ENCODE results near the gene CYBA.
A peak's percentile ranks its signal among the peaks of the same experiment; 100 is the strongest.

Gene CYBA

DNA sequence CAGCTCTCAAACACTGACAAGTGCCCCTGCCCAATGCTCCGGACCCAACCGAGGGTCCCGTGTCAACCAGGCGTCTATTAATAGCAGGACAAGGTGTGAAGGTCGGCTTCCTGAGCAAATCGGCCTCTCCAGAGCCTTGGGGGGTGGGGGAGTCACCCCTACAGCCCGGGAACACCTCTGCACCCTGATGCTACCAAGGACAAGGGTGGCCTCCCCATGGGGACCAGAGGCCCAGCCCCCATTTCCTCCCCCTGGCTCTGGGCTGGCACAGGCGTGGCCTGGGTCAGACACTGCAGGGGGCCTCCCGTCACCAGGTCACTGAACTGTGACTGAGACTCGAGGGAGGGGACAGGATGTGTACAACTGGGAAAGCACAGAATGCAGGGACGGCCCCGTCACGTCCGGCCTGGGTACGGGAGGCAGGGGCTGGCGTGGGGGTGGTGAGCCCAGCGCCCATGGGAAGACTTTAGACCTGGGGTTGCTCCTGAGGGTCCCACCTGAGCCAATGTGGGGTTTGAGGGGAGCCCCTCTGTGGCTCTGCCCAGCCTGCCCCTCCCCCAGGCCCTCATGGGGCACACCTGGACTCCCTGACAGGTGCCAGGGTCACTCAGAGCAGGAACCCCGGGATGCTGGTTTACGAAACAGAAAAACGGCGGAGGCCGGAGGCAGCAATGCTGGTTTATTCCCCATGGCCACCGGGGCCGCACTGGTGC is 579 bp upstream of the CYBA start:
- no peak for DNase-seq
- TF ChIP-seq GATA1 (IDR thresholded peaks at IDR 0.05; ENCODE audit: low read depth, low read length) (no peak), POLR2A (IDR thresholded peaks at IDR 0.05; ENCODE audit: low read length) (no peak)

- TF ChIP-seq GATA1 (IDR thresholded peaks at IDR 0.05; ENCODE audit: low read depth, low read length) (no peak), POLR2A (IDR thresholded peaks at IDR 0.05; ENCODE audit: low read length) (no peak)
These were observed 717 bp downstream of the CYBA start for GRCh38 chr16:88649924-88650748.

DNA sequence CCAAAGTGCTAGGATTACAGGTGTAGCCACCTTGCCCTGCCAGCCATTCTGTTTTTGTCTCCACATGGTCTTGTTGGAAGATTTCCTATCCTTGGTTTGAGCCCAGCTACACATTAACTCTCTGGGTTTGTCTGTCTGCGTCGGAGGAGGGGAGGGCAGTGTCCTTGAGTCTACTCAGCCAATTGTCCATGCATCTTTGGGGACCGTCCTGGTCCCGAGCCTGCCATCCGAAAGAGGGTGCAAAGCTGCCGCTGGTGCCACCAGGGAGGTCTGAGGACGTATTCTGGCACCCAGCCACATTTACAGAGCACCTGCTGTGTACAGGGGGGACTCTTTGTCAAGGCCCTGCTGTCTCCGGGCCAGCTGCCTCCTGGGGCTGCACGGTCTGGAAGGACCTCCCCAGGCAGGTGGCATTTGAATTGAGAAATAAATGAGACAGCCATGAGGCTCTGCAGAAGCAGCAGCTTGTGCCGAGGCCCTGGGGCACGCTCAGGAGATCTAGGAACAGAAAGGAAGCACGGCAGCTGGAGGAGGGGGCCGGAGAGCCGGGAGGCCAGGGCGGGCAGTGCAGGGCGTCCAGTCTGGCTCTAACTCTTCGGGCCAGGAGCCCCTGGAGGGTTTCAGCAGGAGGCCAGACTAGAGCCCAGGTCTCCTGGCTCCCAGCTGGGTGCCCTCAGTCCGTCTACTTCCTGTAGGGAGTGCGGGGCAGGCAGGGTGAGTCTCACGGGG is 1.5 kb downstream of the CYBA start:
- TF ChIP-seq GATA1 (IDR thresholded peaks at IDR 0.05; ENCODE audit: low read depth, low read length) (no peak), POLR2A (IDR thresholded peaks at IDR 0.05; ENCODE audit: low read length) (no peak)
- no peak for DNase-seq

More at GRCh38 chr16:88649924-88650748, 717 bp downstream of the CYBA start:
- peak in 1 of 2 experiments; percentile 17 for DNase-seq

- no peak for TF ChIP-seq GATA1 (IDR thresholded peaks at IDR 0.05; ENCODE audit: low read depth, low read length)
- TF ChIP-seq POLR2A (IDR thresholded peaks at IDR 0.05; ENCODE audit: low read length): no peak
- no peak for DNase-seq
These were observed 3.4 kb downstream of the CYBA start for GRCh38 chr16:88647178-88648070.

DNA sequence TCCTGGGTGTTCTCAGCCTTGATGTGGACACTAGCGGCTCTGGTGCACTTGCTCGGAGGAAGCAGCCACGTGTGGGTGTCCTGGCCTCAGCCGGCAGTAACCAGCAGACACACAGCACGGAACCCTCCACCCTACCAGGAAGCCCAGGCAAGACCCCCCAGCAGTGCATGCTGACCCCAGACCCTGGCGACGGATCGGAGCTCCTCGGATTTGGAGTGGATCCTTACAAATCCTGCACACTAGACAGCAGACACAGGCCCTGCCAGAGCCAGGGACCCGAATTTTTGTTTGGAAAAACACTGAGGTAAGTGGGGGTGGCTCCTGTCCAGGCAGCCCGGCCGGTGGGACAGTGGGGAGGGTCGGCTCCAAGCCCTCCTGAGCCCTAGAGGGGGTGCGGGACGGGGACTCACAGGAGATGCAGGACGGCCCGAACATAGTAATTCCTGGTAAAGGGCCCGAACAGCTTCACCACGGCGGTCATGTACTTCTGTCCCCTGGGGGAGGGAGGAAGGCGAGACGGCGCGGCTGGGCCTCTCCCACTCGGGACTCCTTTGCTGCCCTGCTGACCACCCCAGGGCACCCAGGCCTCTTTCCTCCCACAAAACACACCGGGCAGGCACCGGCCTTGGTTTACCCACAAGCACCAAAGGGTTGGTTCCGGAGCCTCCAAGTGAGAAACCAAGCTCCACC is 4.4 kb downstream of the CYBA start:
- no peak for DNase-seq
- TF ChIP-seq GATA1 (IDR thresholded peaks at IDR 0.05; ENCODE audit: low read depth, low read length) (no peak), POLR2A (IDR thresholded peaks at IDR 0.05; ENCODE audit: low read length) (no peak)

DNA sequence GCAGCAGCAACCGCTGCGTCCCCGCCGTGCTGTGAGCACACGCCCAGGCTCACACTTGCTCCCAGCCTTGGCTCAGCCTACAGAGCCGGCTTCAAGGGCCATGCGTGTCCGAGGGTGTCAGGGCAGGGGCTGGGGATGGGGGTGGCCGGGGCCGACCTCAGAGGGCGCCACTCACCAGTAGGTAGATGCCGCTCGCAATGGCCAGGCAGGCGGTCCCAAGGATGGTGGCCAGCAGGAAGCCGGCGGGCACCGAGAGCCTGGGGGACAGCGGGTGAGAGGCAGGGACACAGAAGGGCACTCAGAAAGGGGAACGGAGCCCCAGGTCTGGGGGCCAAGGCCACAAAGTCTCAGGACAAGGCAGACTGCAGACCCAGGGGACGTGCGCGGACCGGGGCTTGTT is 4.9 kb downstream of the CYBA start:
- TF ChIP-seq POLR2A (IDR thresholded peaks at IDR 0.05; ENCODE audit: low read length): no peak
- no peak for TF ChIP-seq GATA1 (IDR thresholded peaks at IDR 0.05; ENCODE audit: low read depth, low read length)
- DNase-seq: no peak

DNA sequence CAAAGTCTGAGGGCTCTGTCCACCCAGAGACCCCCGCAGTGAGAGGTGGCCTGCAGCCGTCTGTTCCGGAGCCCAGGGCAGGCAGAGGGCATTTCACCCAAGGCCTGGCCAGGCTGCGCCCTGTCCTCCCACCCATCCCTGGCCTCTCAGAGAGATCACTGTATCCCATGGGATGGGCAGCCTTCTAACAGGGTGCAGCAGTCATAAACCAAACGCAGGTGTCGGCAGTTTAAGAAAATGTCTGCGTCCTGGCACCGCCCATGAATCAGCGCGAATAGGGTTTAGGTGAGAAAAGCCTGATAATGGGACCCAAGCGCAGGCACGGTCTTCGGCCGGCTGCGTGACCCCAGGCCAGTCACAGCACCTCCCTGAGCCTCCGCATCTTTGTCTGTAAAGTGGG is 5.4 kb downstream of the CYBA start:
- DNase-seq: no peak
- no peak for TF ChIP-seq GATA1 (IDR thresholded peaks at IDR 0.05; ENCODE audit: low read depth, low read length)
- TF ChIP-seq POLR2A (IDR thresholded peaks at IDR 0.05; ENCODE audit: low read length): no peak

DNA sequence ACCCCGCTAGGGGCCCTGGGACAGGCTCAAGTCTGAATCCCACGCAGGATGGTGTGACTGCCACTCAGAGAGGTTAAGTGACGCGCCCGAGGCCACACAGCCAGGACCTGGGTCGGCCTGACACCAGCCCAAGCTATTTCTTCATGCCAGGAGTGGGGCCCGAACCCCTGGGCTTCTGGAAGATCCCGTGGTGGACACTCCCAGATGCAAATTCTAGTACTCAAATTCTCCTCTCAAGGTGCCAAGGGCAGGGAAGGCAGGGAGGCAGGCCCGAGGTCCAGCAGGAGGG is 7.3 kb downstream of the CYBA start:
- TF ChIP-seq GATA1 (IDR thresholded peaks at IDR 0.05; ENCODE audit: low read depth, low read length): no peak
- TF ChIP-seq POLR2A (IDR thresholded peaks at IDR 0.05; ENCODE audit: low read length): no peak
- no peak for DNase-seq

DNA sequence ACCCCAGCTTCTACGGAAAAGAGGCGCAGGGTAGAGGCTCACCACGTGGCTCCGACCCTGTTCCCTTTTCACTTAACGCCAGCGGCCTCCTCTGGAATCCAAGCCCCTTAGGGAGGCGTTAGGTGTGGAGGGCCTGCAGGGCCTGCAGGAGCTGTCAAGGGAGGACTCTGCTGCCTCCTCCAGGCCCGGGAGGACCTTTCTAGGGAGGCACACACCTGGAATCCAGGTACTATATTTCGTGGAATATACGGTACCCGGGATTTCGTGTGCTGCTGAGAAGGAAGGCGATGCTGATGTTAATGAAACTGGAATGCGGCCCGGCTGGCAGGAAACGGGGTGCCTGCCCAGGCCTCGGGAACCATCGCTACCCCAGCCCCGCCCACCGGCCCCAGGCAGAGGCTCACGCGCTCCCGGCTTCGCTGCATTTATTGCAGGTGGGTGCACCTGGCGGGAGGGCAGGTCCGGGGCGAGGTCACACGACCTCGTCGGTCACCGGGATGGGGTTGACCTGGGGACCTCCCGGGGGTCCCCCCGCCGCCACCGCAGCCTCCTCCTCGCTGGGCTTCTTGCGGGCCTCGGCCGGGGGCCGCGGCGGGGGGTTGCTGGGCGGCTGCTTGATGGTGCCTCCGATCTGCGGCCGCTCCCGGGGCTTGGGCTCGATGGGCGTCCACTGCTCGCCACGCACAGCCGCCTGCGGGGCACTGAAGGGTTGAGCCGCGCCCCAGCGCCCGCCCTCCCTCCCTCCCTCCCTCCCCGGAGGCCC is 7.8 kb downstream of the CYBA start:
- TF ChIP-seq POLR2A (IDR thresholded peaks at IDR 0.05; ENCODE audit: low read length): no peak
- TF ChIP-seq GATA1 (IDR thresholded peaks at IDR 0.05; ENCODE audit: low read depth, low read length): no peak
- no peak for DNase-seq

GRCh38 chr16:88640498-88641247 is 10.2 kb downstream of the CYBA start:
- TF ChIP-seq GATA1 (IDR thresholded peaks at IDR 0.05; ENCODE audit: low read depth, low read length): no peak
- no peak for TF ChIP-seq POLR2A (IDR thresholded peaks at IDR 0.05; ENCODE audit: low read length)
- no peak for DNase-seq

DNA sequence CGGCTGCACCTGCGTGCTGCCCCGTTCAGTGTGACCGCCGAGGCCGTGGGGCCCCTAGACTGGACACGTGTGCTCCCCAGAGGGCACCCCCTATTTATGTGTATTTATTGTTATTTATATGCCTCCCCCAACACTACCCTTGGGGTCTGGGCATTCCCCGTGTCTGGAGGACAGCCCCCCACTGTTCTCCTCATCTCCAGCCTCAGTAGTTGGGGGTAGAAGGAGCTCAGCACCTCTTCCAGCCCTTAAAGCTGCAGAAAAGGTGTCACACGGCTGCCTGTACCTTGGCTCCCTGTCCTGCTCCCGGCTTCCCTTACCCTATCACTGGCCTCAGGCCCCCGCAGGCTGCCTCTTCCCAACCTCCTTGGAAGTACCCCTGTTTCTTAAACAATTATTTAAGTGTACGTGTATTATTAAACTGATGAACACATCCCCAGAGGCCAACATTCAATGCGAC is 10.8 kb downstream of the CYBA start:
- TF ChIP-seq GATA1 (IDR thresholded peaks at IDR 0.05; ENCODE audit: low read depth, low read length): no peak
- TF ChIP-seq POLR2A (IDR thresholded peaks at IDR 0.05; ENCODE audit: low read length): no peak
- no peak for DNase-seq
